ENCODE data around the gene CYGB.
"Not testable (repeated sequence)": the region's sequence is repeated elsewhere in the genome, so short reads cannot be mapped to it uniquely, and the experiment has no call there.

Gene CYGB

GRCh38 chr17:76510831-76511244, 26.7 kb downstream of the CYGB start:
- no peaks in the 10 kb centered on the region for H3K36me3 Mint-ChIP-seq (ENCODE audit: low read depth)
- H3K4me3 Mint-ChIP-seq: no peak overlapping the region
- H3K27ac Mint-ChIP-seq: no peak overlapping the region
- TF ChIP-seq CTCF (IDR thresholded peaks at IDR 0.05): no peak
- peaks cover 30% of the 10 kb centered on the region for H3K27me3 Mint-ChIP-seq (ENCODE audit: low read depth, poor library complexity)
- no peaks in the 10 kb centered on the region for H3K9me3 Mint-ChIP-seq
- peaks cover 43% of the 10 kb centered on the region for H3K4me1 Mint-ChIP-seq
- no peak for DNase-seq

GRCh38 chr17:76508472-76509063, 28.9 kb downstream of the CYGB start:
- H3K4me3 Mint-ChIP-seq; H3K9me3 Mint-ChIP-seq; DNase-seq; H3K27ac Mint-ChIP-seq; H3K36me3 Mint-ChIP-seq (ENCODE audit: low read depth): not testable (repeated sequence)
- Mint-ChIP-seq H3K4me1 (peaks cover 32% of the 10 kb centered on the region), H3K27me3 (ENCODE audit: low read depth, poor library complexity) (peaks cover 30% of the 10 kb centered on the region)

- TF ChIP-seq CTCF (IDR thresholded peaks at IDR 0.05): peak; percentile 88
- Mint-ChIP-seq H3K36me3 (ENCODE audit: low read depth) (no peaks in the 10 kb centered on the region), H3K9me3 (no peaks in the 10 kb centered on the region), H3K4me1 (peaks cover 33% of the 10 kb centered on the region), H3K4me3 (no peak overlapping the region), H3K27ac (no peak overlapping the region), H3K27me3 (ENCODE audit: low read depth, poor library complexity) (peaks cover 29% of the 10 kb centered on the region)
- peak; percentile 91 for DNase-seq
These were observed 30.8 kb downstream of the CYGB start for GRCh38 chr17:76506408-76507345.

- Mint-ChIP-seq H3K27me3 (ENCODE audit: low read depth, poor library complexity) (peaks cover 38% of the 10 kb centered on the region), H3K36me3 (ENCODE audit: low read depth) (no peaks in the 10 kb centered on the region), H3K27ac (no peak overlapping the region), H3K9me3 (no peaks in the 10 kb centered on the region), H3K4me1 (peaks cover 46% of the 10 kb centered on the region), H3K4me3 (no peak overlapping the region)
- TF ChIP-seq CTCF (IDR thresholded peaks at IDR 0.05): no peak
- DNase-seq: no peak
These were observed 33.4 kb downstream of the CYGB start for GRCh38 chr17:76504117-76504516.

GRCh38 chr17:76502341-76503211, 34.9 kb downstream of the CYGB start:
- TF ChIP-seq CTCF (IDR thresholded peaks at IDR 0.05): no peak
- Mint-ChIP-seq H3K4me1 (peaks cover 55% of the 10 kb centered on the region), H3K9me3 (no peaks in the 10 kb centered on the region), H3K27me3 (ENCODE audit: low read depth, poor library complexity) (peaks cover 32% of the 10 kb centered on the region), H3K4me3 (no peak overlapping the region), H3K36me3 (ENCODE audit: low read depth) (no peaks in the 10 kb centered on the region), H3K27ac (no peak overlapping the region)
- DNase-seq: no peak

- Mint-ChIP-seq H3K27me3 (ENCODE audit: low read depth, poor library complexity) (peaks cover 27% of the 10 kb centered on the region), H3K36me3 (ENCODE audit: low read depth) (no peaks in the 10 kb centered on the region), H3K9me3 (no peaks in the 10 kb centered on the region), H3K4me3 (peak overlapping the region; percentile 81), H3K4me1 (peaks cover 63% of the 10 kb centered on the region), H3K27ac (no peak overlapping the region)
- TF ChIP-seq CTCF (IDR thresholded peaks at IDR 0.05): no peak
- no peak for DNase-seq
These were observed 35.6 kb downstream of the CYGB start for GRCh38 chr17:76501827-76502307.
